ENCODE measurements around the gene MAPK8.

The MAPK8 gene

GRCh38 chr10:48451969-48452878 is 145.7 kb downstream of the MAPK8 start:
- DNase-seq, result no peak

DNA sequence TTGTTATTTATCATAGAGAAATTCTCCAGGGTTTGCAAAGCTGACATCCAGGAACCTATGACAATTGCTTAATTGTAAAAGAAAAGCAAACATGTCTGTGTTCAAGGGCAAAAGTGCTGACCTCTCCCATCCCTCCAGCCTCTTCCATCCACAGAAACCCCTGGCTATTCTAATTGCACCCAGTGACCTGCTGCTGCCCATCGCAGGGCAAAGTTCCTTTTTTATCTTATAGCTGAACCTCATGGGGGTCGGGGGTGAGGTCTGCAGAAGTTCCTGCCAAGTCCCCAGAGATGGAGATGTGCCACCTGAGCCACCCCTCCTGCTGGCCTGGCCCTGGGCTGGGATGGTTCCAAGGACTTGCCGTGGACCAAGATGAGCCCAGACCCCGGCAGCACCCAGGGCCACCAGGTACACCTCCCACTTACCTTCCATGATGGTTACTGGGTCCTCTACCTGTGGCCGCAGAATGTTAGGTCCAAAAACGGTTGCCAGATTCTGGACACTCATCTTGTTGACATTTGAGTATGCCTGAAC is 146.5 kb downstream of the MAPK8 start:
- no peak for DNase-seq

DNA sequence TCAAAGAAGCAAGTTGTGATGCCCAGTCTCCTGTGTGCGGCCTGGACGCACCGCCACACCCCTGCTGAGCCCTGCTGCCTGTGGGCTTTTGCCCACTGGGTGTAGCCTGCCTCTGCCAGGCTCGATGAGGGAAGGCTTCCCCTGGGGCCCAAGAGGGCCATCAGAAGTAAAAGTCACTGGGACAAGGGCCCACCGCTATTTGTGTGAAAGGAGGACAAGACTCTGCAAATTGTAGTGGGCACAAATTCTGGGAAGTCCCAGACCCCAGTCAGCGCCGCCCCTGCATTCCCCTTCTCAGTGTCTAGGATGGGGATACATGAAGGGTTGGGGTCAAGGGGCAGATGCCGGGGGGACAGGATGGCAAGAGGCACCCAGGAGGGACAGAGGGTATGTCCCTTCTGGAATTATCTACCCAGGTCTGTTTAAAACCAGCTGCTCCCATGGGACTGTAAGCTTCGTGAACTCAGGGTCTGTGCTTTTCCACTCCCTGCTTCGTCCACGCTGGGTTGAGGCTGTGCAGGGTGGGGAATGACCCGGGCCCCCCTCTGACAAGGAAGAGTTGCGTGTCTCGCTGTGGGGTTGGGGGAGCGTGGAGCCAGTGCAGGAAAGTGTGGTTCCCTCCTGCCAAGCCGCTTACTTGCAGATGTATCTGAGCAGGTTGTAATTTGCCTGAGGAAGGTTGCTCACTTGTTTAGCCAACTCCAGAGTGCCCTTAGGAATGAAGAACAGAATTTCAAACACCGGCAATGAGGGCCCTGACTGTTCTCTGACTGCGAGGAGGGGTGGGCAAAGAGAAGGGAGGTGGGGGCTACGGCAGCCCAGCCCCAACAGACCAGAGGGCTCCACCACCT is 147.2 kb downstream of the MAPK8 start:
- no peak for DNase-seq

DNA sequence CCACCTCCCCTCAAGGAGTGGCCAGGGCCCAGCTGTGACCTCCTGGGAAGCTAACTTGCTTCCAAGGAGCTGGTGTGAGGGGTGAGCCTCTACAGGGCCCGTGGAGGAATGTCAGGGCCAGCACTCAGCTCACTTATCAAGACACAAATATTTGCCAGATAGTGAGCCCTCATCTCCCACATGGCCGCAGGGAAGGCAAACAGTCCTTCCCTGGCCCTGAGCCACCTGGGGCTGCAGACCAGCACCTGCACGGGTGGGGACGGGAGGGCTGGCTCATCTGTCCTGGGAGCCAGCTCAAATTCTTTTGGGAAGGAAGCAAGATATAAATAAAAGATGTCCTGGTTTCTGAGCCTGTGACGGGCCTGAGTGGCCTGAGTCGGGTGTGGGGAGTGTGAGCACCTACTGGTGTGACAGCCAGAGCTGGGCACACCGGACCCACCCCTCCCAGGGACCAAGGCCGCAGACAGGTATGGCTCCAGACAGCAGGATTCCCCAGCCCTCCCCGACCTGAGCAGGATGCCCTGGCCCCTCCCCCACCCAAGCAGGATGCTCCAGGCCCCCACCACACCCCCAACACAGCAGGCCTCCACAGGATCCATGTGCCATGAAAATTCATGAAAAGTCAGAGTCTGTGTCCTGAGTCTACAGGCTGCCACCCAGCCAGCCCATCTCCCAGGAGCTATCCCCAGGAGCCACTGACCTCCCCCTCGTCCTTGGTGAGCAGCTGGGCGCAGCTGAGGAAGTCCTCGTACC is 148.0 kb downstream of the MAPK8 start:
- DNase-seq, result no peak

- DNase-seq, result no peak
Measured at GRCh38 chr10:48455055-48455391, 148.5 kb downstream of the MAPK8 start.

GRCh38 chr10:48455392-48456151 is 149.1 kb downstream of the MAPK8 start:
- DNase-seq, result no peak

- DNase-seq, result no peak
Measured at GRCh38 chr10:48456361-48456804, 149.9 kb downstream of the MAPK8 start.

- DNase-seq, result no peak
Measured at GRCh38 chr10:48456808-48457761, 150.6 kb downstream of the MAPK8 start.

DNA sequence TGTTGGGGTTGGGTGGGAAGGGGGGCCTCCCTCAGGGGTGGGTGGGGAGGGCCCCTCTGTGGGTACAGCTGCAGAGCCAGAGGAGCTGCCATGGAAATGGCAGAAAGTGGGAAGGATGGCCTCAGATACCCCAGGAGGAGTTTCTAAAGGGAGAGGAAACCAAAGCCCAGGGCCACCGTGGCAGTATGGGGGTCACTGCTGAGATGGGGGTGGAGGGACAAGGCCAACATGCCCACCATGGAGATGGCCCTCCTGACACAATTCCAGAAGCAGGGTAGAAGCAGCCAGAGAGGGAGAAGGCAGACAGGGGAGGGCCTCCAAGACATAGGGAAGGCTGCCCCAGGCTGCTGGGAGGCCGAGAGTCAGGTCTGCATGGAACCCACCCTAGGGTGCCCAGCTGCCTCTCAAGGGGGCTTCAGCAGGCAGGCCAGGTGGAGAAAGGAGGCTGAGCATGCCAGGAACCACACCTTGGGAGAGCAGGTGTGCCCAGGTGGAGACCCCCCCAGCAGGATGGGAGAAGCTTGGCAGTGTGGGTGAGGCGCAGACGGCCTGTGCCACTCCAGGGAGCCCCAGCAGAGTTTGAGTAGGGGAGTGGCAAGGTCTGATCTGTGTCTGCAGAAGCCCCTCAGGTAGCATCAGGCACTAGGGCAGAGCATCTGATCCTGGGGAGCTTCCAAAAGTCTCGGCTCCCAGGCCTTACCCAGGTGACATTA is 151.6 kb downstream of the MAPK8 start:
- no peak for DNase-seq

DNA sequence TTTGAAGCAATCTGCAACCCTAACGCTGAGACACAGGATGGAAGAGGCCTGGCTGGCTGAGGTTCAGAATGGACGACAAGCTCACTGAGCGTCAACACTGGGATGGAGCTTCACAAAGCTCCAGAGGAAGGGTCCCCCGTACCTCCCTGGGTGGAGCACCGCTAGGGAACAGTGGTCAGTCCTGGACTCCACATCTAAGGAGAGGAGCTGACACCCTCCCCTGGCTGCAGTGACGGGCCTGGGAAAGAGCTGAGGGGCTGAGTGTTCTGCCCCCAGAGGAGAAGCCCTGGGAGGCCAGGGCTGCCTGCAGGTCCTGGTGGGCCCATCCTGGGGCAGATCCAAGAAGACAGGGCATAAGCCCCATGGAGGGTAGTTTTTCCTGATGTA is 152.2 kb downstream of the MAPK8 start:
- DNase-seq, result no peak

GRCh38 chr10:48459270-48460150 is 153.0 kb downstream of the MAPK8 start:
- no peak for DNase-seq

- DNase-seq, result no peak
Measured at GRCh38 chr10:48460182-48460581, 153.7 kb downstream of the MAPK8 start.

DNA sequence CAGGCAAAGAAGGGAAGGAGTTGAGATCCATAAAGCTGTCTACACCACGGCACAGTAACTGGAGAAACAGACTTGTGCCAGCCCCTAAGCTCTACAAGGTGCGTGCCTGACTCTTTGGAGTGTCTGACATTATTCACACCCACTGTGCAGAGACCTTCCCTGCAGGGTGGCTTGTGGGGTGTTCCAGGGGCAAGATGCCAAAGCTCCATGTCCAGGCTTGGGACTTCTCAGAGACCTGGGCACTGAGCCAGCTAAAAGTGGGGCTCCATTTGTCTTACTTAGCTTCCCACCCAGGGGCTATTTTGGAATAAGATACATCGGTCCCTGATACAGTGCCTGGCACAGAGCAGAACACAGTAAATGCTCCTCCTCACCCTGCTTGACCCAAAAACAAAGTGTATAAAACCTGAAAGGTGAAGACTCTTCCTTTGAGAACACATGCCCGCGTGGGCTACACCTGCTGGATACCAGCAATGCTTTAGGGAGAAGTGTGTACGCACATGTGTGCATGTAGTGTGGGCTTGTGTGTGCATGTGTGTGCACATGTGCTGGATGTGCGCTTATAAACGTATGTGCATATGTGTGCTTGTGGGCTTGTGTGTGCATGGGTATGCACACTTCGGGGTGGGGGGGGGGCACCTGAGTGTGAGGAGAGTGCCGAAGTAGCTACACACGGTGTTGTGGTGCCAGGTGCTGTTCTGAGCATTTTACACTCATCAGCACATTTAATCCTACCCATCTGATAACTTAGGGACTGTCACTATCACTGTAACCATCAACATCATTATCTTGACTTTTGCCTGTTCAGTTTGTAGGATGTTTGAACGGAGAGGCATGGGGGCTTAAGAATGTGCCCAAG is 155.4 kb downstream of the MAPK8 start:
- DNase-seq, result no peak

DNA sequence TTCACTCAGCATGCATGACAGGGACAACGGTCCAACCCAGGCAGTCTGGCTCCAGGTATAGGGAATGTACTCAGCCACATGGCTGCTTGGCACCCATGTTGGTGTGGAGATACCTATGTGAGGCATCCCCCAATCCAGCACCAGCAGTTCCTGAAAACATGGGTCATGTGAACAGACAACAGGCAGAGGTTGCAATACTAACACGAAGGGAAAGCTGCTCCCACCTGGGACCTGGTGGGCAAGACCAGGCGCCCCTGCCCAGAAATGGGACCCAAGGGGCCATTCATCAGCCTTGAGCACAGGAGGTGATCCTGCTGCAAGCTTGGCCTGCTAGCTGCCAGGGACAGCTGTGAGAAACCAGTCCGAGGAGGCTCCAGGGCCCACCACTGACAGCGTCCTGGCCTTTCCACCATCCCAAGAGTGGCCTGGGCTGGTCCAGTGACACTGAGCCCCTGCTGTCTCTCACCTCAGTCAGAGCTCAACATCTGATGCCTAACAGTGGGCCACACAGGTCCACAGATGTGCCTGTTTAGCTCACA is 156.1 kb downstream of the MAPK8 start:
- no peak for DNase-seq

DNA sequence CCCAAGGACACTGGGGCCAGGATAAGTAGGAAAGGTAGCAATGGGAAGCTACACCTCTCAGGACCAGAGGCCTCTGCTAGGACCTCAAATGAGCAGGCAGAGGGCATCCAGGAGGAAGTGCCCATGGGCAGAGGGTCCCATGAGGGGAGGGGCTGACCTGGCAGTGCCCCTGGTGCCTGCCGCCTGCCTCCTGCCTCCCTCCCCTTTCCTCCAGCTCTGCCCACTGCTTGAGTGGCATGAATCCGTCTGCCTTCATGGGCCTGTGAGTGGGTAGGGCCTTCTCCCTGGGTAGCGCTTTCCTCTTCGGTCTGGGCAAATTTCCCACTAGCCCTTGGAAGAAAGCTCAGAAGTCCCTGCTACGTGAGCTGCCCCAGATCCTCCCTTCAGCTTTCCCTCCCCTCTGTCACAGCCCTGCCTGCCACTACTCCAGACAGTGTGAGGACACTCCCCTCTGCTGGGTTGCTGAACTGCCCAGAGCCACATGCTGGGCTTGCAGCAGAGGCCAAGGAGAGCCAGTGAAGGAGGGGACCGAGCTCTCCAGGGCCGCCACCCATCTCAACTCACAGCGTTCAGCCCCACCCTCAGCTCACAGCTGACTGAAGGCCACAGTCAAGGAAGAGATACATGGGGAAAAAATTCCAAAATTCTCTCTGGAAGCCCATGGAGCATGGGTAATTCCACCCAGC is 157.0 kb downstream of the MAPK8 start:
- DNase-seq, result no peak

DNA sequence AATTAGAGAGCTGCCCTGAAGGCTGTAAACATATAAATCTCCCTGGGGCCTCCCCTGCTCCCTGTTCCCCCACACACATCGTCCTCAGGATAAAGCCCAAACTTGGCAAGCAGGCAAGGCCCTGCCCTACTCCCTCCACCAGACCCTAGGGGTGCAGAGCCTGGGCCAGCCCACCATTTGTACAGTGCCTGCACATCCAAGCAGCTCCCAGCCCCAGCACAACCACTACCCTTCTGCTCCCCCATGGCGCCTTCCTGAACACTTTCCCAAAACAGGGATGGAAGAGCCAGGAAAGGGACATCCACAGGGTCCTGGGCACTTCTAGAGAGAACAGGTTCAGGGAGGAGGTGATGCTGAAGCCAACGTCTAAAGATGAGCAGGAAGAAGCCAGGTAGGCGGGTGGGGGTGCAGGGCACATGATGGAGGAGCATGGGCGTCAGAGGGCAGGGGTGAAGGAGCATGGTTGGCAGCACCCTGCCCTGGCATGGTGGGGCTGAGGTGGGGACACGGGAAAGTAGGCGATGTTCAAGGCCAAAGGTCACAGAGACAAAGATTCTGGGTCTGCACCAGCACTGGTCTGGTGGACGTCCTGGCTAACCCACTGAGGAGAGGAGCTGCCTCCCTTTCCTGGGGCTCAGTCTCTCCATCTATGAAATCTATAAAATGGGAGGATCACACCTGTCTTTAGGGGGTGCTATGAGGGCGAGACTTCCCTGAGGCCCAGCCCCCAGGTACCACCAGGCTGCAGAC is 157.8 kb downstream of the MAPK8 start:
- DNase-seq, result no peak
